ENCODE measurements around the gene ARHGAP45. TPM values are rescaled to one million over a fixed set of nuclear protein-coding genes. Genes with fewer than 3 reads are reported as not detected.

Gene ARHGAP45
- polyA plus RNA-seq, 6 donors from 2014 or later: 181 to 432 (median 210) TPM

DNA sequence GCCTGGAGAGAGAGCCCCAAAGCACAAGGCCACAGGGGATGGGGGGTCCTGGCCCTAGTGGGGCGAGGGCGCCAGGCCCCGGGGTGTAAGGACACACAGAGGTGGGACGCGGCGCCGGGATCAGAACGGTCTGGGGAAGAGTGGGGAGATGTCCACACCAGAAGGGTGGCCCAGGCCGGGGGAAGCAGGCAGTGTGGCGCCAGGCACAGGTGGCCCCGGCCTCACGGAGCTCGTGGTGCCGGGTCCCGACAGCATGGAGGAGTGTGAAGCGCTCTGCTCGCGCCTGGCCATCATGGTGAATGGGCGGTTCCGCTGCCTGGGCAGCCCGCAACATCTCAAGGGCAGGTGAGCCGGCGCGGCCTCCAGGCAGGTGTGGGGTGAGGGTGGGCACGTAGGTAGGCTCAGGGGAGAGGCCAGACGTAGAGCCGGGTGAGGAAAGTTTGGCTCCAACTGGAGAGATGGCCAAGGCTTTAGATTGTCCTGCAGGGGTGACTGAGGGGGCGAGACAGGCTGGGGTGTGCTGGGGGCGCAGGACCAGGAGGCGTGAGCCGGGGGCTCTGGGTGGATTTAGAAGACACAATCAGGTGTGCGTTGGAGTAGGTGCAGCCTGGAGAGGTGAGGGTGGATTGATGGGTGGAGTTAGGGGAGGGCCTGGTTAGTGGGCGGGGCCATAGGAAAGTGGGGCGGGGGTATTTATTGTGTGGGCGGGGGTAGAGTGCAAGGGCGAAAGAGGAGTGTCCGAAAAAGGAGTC lies 2.9 kb upstream of the ARHGAP45 start:
- peak overlapping the region in 4 of 6 donors; percentile 56 to 82 (median 68) for H3K27ac Mint-ChIP-seq
- no peak for DNase-seq
- H3K4me3 Mint-ChIP-seq: peak overlapping the region in 3 of 8 donors; percentile 32 to 81 (median 61)
- H3K27me3 Mint-ChIP-seq: no peaks in the 10 kb centered on the region
- peaks cover 0 to 9% (median 0%) of the 10 kb centered on the region in 7 donors for H3K9me3 Mint-ChIP-seq
- peaks cover 22 to 41% (median 35%) of the 10 kb centered on the region in 3 donors for H3K4me1 Mint-ChIP-seq
- no peak for ATAC-seq (ENCODE audit: low read depth in 2 of 2)
- peaks cover 4 to 6% of the 10 kb centered on the region in 2 donors for H3K36me3 Mint-ChIP-seq

DNA sequence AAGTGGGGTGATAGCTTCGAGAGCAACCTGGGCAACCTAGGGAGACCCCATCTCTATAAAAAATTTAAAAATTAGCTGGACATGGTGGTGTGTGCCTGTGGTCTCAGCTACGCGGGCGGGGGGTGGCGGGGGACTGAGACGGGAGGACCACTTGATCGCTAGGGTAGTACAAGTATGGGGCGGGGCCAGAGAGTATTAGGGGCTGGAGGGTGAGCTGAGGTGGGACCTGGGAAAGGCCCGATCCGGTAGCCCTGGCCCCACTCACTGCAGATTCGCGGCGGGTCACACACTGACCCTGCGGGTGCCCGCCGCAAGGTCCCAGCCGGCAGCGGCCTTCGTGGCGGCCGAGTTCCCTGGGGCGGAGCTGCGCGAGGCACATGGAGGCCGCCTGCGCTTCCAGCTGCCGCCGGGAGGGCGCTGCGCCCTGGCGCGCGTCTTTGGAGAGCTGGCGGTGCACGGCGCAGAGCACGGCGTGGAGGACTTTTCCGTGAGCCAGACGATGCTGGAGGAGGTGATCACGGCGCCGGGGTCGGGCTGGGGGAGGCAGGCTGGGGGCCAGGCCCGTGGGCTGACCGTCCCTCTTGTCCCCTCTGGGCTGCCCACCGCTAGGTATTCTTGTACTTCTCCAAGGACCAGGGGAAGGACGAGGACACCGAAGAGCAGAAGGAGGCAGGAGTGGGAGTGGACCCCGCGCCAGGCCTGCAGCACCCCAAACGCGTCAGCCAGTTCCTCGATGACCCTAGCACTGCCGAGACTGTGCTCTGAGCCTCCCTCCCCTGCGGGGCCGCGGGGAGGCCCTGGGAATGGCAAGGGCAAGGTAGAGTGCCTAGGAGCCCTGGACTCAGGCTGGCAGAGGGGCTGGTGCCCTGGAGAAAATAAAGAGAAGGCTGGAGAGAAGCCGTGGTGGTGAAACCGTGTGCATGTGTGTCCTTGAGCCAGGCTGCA lies 2.0 kb upstream of the ARHGAP45 start:
- Mint-ChIP-seq H3K4me3 (peak overlapping the region; percentile 55 to 97 (median 80)), H3K4me1 (peaks cover 30 to 45% (median 41%) of the 10 kb centered on the region in 3 donors), H3K36me3 (peaks cover 6 to 9% of the 10 kb centered on the region in 2 donors), H3K27ac (peak overlapping the region in 3 of 6 donors; percentile 56 to 84 (median 65)), H3K9me3 (peaks cover 0 to 2% (median 0%) of the 10 kb centered on the region in 7 donors), H3K27me3 (no peaks in the 10 kb centered on the region)
- DNase-seq (peak; percentile 58), ATAC-seq (ENCODE audit: low read depth in 2 of 2) (peak; percentile 28 to 41)

DNA sequence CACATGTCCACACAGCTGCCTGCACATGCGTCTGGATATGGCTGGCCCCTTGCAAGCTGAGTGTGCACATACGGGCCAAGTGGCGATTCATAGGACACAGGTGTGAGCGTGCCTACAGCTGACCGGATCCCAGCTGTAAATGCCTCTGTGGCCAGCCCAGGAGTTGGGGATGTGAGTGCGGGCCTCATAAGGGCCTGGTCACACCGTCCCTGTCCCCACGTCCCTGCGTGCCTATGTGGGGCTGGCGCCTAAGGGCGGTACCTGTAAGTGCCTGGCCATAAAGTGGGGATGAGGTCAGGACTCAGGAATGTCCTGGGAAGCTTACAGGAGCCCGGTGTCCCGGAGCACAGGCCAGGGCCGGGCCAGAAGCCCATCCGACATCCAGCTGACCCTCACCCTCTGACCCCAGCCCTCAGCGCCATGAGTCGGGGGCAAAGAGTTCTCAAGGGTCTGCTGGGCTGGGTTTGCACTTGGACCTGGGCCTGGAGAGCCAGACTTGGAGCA lies 1.3 kb upstream of the ARHGAP45 start:
- DNase-seq: no peak
- no peaks in the 10 kb centered on the region for H3K27me3 Mint-ChIP-seq
- peaks cover 6 to 9% of the 10 kb centered on the region in 2 donors for H3K36me3 Mint-ChIP-seq
- H3K9me3 Mint-ChIP-seq: peaks cover 0 to 2% (median 0%) of the 10 kb centered on the region in 7 donors
- H3K4me1 Mint-ChIP-seq: peaks cover 33 to 45% (median 41%) of the 10 kb centered on the region in 3 donors
- peak overlapping the region in 4 of 6 donors; percentile 65 to 90 (median 87) for H3K27ac Mint-ChIP-seq
- ATAC-seq (ENCODE audit: low read depth in 2 of 2): no peak
- peak overlapping the region; percentile 50 to 97 (median 80) for H3K4me3 Mint-ChIP-seq

DNA sequence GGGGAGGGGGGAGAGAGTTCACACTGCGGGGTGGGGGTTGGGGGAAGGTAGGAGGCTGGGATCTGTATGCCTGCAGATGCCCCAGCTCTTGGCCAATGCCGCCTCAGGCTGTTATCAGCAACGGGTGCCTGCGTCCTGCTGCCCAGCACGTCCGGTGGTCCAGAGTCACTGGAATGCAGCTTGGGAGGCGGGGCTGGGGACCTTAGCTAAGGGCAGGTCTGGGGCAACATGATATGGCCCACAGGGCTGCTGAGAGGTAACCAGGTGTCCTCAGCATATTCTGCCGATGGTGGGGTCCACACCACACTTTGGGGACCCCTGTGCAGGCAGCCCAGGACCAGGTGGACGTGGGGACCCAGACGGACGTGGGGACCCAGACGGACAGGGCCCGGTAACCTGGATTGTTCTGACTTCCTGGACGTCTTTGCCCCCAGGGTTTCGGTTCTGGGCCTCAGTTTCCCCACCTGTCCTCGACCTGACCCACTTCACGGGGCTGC lies 668 bp upstream of the ARHGAP45 start:
- no peak for DNase-seq
- no peak for ATAC-seq (ENCODE audit: low read depth in 2 of 2)
- H3K27ac Mint-ChIP-seq: peak overlapping the region in 3 of 6 donors; percentile 90 to 92 (median 92)
- H3K36me3 Mint-ChIP-seq: peaks cover 6 to 9% of the 10 kb centered on the region in 2 donors
- H3K4me1 Mint-ChIP-seq: peaks cover 33 to 45% (median 41%) of the 10 kb centered on the region in 3 donors
- peaks cover 0 to 2% (median 0%) of the 10 kb centered on the region in 7 donors for H3K9me3 Mint-ChIP-seq
- H3K27me3 Mint-ChIP-seq: no peaks in the 10 kb centered on the region
- H3K4me3 Mint-ChIP-seq: peak overlapping the region; percentile 74 to 97 (median 86)

DNA sequence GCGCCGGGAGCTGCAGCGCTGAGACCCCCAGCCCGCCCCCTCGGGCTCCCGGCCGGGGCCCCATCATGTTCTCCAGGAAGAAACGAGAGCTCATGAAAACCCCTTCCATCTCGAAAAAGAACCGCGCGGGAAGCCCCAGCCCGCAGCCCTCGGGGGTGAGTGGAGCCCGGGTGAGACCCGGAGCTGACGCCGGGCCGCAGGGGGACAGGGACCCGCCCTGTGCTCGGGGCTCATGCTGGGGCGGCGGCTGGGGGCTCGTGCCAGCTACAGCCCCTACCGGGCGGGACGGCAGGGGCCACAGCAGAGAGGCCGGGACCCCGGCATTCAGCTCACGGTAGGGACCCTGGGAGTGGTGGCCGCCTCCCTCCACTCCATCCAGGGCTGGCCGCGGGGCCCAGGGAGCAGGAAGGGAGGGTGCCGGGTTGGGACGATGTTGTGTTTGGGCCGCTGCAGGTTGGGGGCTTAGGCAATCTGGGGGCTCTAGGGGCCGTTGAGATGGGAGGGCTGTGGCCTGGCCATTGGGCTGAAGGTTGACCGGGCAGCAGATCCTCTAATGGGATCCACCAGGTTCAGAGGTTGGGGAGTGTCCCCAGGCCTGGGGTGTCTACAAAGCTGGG lies 482 bp downstream of the ARHGAP45 start:
- DNase-seq (peak; percentile 76), ATAC-seq (ENCODE audit: low read depth in 2 of 2) (peak; percentile 62 to 68)
- Mint-ChIP-seq H3K27me3 (no peaks in the 10 kb centered on the region), H3K4me1 (peaks cover 42 to 51% (median 50%) of the 10 kb centered on the region in 3 donors), H3K9me3 (peaks cover 0 to 2% (median 0%) of the 10 kb centered on the region in 7 donors), H3K27ac (peak overlapping the region; percentile 92 to 99 (median 96)), H3K4me3 (peak overlapping the region; percentile 81 to 99 (median 96)), H3K36me3 (peaks cover 6 to 18% of the 10 kb centered on the region in 2 donors)

DNA sequence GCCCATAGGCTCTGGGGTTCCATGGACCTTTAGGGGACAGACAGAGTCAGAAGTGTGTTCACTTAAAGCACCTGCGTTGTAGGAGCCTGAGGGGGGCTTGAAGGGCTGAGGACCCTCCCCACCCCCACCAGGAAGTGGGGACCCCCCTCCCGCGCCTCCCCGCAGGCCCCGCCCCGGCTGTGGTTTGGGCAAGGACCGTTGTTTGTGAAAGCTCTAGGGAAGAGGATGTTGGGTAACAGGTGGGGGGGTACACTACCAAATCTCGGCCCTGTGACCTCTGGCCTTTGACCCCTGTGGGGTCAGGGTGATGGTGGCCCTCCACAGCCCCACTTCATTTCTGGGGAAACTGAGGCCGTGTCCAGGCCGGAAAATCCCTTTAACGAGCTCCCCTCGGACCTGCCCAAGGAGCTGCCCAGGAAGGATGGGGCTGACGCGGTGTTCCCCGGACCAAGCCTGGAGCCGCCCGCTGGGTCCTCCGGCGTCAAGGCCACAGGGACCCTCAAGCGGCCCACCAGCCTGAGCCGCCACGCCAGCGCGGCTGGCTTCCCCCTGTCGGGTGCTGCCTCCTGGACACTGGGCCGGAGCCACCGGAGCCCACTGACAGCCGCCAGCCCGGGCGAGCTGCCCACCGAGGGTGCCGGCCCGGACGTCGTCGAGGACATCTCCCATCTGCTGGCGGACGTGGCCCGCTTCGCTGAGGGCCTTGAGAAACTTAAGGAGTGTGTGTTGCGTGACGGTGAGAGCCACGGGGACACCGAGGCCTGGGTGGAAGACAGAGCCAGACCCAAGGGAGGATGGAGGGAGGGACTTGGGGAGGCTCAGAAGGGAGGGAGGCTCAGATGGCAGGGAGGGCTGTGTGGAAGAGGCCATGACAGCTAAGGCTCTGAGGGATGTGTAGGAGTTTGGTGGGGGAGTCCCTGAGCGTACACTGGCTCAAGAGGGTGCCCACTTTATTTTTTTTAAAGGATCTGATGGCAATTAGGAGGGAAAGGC lies 1.3 kb downstream of the ARHGAP45 start:
- DNase-seq (peak; percentile 52), ATAC-seq (ENCODE audit: low read depth in 2 of 2) (peak; percentile 10)
- Mint-ChIP-seq H3K4me1 (peaks cover 47 to 55% (median 50%) of the 10 kb centered on the region in 3 donors), H3K36me3 (peaks cover 6 to 22% of the 10 kb centered on the region in 2 donors), H3K9me3 (peaks cover 0 to under 1% (median 0%) of the 10 kb centered on the region in 7 donors), H3K27me3 (no peaks in the 10 kb centered on the region), H3K27ac (peak overlapping the region; percentile 92 to 99 (median 97)), H3K4me3 (peak overlapping the region; percentile 81 to 99 (median 96))

DNA sequence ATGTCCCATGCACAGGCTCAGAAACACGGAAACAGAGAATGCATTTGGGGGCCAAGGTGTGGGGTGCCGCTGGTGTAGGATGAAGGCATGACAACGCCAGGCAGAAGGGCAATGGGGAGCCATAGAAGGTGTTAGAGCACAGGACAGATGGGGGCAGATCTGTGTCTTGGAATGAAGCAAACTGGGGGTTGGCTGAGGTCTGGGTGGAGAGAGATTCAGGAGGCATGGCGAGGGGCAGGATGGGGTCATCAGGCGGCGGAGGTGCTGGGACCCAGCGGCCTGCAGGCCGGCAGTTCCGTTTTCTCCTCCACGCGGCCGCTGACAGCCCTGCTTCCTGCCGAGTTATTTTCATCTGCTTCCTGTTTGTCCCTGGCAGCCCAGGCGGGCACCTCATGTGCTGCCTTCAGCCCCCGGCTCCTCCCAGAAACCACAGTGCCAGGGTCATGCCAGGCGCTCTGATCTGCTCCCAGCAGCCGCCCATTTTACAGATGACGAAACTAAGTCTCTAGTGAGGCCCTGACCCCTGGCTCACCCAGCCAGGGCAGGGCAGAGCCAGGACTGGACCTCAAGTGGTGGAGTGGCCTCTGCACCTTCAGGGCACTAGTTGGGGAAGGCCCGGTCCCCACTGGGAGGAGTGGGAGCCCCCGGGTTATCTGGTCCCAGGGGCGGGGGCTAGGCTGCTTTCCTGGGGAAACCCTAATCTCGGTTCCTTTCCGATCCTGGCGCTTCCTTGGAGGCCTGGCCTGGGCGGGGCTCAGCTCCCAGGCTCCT lies 2.2 kb downstream of the ARHGAP45 start:
- peak overlapping the region; percentile 61 to 98 (median 96) for H3K27ac Mint-ChIP-seq
- ATAC-seq (ENCODE audit: low read depth in 2 of 2) (peak; percentile 35 to 39), DNase-seq (peak; percentile 78)
- peaks cover 6 to 22% of the 10 kb centered on the region in 2 donors for H3K36me3 Mint-ChIP-seq
- no peaks in the 10 kb centered on the region for H3K27me3 Mint-ChIP-seq
- peak overlapping the region; percentile 81 to 98 (median 96) for H3K4me3 Mint-ChIP-seq
- H3K4me1 Mint-ChIP-seq: peaks cover 42 to 57% (median 53%) of the 10 kb centered on the region in 3 donors
- H3K9me3 Mint-ChIP-seq: no peaks in the 10 kb centered on the region

DNA sequence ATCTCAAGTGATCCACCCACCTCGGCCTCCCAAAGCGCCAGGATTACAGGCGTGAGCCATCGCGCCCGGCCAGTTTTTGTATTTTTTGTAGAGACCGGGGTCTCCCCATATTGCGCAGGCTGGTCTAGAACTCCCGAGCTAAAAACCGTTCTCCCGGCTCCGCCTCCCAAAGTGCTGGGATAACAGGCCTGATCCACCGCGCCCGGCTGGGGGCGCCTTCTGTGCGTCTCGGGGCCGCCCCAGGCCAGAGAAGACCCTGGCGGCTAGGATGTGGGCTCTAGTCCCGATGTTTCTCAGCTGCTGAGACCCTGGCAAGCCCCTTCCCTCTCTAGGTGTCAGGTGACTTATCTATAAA lies 3.6 kb downstream of the ARHGAP45 start:
- DNase-seq (no peak), ATAC-seq (ENCODE audit: low read depth in 2 of 2) (no peak)
- Mint-ChIP-seq H3K9me3 (no peaks in the 10 kb centered on the region), H3K27me3 (no peaks in the 10 kb centered on the region), H3K4me1 (peaks cover 33 to 53% (median 50%) of the 10 kb centered on the region in 3 donors), H3K4me3 (peak overlapping the region in 5 of 8 donors; percentile 15 to 91 (median 53)), H3K36me3 (peaks cover 6 to 22% of the 10 kb centered on the region in 2 donors), H3K27ac (peak overlapping the region in 2 of 6 donors; percentile 57 to 96)

DNA sequence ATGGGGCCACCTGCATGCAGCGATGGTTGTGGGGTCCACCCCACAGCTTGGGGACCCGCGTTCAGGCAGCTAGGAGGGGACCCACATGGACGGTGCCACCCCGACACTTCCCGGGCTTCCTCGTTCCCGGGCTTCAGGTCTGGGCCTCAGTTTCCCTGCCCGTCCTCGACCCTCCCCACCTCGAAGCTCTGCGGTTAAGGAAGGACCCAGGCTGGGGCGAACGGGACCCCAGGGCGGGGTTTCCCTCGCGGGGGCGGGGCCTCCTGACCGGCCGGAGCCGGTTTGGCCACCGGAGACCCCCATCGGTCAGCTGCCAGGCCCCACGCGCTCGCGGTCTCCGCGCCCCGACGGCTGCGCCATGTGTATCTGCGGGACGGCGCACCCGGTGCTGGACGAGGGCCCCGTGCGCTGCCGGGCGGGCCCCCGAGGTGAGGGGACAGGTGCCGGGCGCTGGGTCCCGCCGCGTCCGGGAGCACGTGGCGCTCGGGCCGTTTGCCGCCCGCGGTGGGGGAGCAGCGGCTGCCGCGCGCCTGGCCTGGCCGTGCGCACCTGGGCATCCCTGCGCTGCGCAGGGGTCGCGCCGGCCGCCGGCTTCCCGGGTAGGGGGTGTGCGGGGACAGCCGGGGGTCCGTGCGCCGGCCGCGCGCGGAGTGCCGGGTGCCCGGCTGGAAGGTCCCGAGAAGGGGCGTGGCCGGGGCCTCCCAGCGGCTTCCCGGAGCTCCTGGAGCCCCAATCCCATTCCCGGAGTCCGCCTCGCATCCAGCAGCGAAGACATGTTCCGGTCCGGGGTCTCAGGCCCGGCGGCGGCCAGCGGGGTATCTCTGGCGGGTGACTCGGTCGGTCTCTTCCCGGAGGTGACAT lies 4.2 kb downstream of the ARHGAP45 start:
- peak overlapping the region in 3 of 6 donors; percentile 26 to 91 (median 69) for H3K27ac Mint-ChIP-seq
- no peaks in the 10 kb centered on the region for H3K9me3 Mint-ChIP-seq
- ATAC-seq (ENCODE audit: low read depth in 2 of 2) (no peak), DNase-seq (no peak)
- peak overlapping the region in 6 of 8 donors; percentile 60 to 82 (median 74) for H3K4me3 Mint-ChIP-seq
- H3K4me1 Mint-ChIP-seq: peaks cover 35 to 53% (median 48%) of the 10 kb centered on the region in 3 donors
- H3K36me3 Mint-ChIP-seq: peaks cover 6 to 22% of the 10 kb centered on the region in 2 donors
- no peaks in the 10 kb centered on the region for H3K27me3 Mint-ChIP-seq

DNA sequence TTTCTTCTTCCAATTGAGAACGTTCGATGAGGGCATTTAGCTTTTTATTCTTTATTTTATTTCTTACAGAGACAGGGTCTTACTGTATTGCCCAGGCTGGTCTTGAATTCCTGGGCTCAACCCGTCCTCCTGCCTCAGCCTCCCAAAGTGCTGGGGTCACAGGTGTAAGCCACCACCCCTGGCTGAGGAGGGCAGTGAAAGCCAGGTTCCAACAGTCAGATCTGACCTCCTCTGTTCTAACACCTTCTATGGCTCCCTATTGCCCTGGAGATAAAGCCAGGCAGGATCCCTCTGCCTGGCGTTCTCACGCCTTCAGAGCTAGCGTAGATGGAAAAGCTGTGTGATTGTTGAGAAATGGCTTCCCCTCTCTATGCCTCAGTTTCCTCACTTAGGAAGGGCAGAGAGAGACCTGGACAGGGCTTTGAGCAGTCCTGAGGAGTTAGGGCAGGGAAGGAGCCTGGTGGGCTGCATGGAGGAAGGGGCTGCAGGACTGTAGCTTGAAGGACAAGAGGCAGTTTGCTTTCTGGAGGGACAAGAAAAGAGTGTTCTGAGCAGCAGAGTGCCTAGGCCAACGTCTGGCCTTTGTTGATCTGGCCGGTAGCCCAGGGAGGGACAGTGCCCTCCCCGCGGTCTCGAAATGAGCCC lies 5.5 kb downstream of the ARHGAP45 start:
- ATAC-seq (ENCODE audit: low read depth in 2 of 2): no peak
- peaks cover 11 to 22% of the 10 kb centered on the region in 2 donors for H3K36me3 Mint-ChIP-seq

More for the DNA sequence above, 5.5 kb downstream of the ARHGAP45 start:
- H3K27ac Mint-ChIP-seq: peak overlapping the region in 4 of 6 donors; percentile 44 to 91 (median 78)
- DNase-seq: no peak
- no peaks in the 10 kb centered on the region for H3K27me3 Mint-ChIP-seq
- peaks cover 39 to 64% (median 56%) of the 10 kb centered on the region in 3 donors for H3K4me1 Mint-ChIP-seq
- peak overlapping the region in 7 of 8 donors; percentile 50 to 79 (median 73) for H3K4me3 Mint-ChIP-seq
- no peaks in the 10 kb centered on the region for H3K9me3 Mint-ChIP-seq
